HepG2 (cell line): ENCODE data around the gene GAGE10. TPM values are rescaled to one million over a fixed set of nuclear protein-coding genes. Genes with fewer than 3 reads are reported as not detected.

Experiments
- ATAC-seq: fragments of 200-7000 bp; cut with Tn5 transposase; 3 replicates; pipeline ENCODE4 v1.9.1; 2020; ENCODE audit warnings: mild to moderate bottlenecking, moderate library complexity
- BruUV-seq: library from RNA; stranded (reverse); fragments of 400-500 nt; replicated peaks from 2 replicates; lab custom pipeline; 2021; lab: Mats Ljungman, UMichigan
- CTCF ChIA-PET: fragments of 300-600 bp; formaldehyde crosslinking; extraction: SDS; loops from one replicate; lab custom pipeline; 2021; ENCODE audit warnings: low total read pairs, inconsistent platforms, low intra/inter-chr PET ratio; lab: Yijun Ruan, JAX
- POLR2A ChIA-PET: fragments of 350-600 bp; sonication (Branson Sonifier 250); formaldehyde crosslinking; loops from one replicate; lab custom pipeline; 2020; ENCODE audit warnings: antibody characterized with exemption, inconsistent platforms; lab: Yijun Ruan, JAX
- DNase-seq: peaks from one replicate; pipeline ENCODE4 v3.0.0-alpha.2; 2015; ENCODE audit warnings: low spot score
- FAIRE-seq: peaks from 3 replicates; lab custom pipeline; 2011; peaks lifted over from hg19 to GRCh38; lab: Jason Lieb, UNC
- H2AFZ ChIP-seq: one replicate; pipeline ENCODE4 v1.6.1; 2011; ENCODE audit warnings: low read length, inconsistent platforms
- H3K27ac ChIP-seq: fragments of 300-600 bp; 3 replicates; pipeline ENCODE4 v1.8.0; 2011; ENCODE audit warnings: mixed run types, mild to moderate bottlenecking, mixed read lengths, low read length, inconsistent platforms; ENCODE audit not compliant: insufficient read depth; ENCODE audit errors: extremely low read length
- H3K27me3 ChIP-seq, 2 experiments: fragments of 200-600 bp in 1 of 2; 2 replicates in 1 of 2; 3 replicates in 1 of 2; pipeline versions ENCODE4 v1.6.0 to v1.8.0; 2011; ENCODE audit warnings: low read length in 2 of 2, mild to moderate bottlenecking in 2 of 2, moderate library complexity in 2 of 2, inconsistent platforms in 1 of 2; ENCODE audit not compliant: insufficient read depth in 2 of 2, control insufficient read depth in 1 of 2
- H3K36me3 ChIP-seq, 2 experiments: fragments of 200-600 bp in 1 of 2; replicated peaks in 1 of 2; 2 replicates in 1 of 2; 3 replicates in 1 of 2; pipeline versions ENCODE4 v1.5.1 to v1.8.0; 2011; ENCODE audit warnings: low read length in 2 of 2, inconsistent platforms in 1 of 2; ENCODE audit not compliant: insufficient read depth in 2 of 2, control insufficient read depth in 1 of 2
- H3K4me1 ChIP-seq: 2 replicates; pipeline ENCODE4 v1.5.1; 2012; ENCODE audit warnings: low read length, inconsistent platforms; ENCODE audit not compliant: insufficient read depth
- H3K4me2 ChIP-seq: 2 replicates; pipeline ENCODE4 v1.6.0; 2011; ENCODE audit warnings: low read depth, low read length, inconsistent platforms
- H3K4me3 ChIP-seq, 3 experiments: fragments of 200-600 bp in 1 of 3; sonication (generic), shearing (Covaris generic) in 1 of 3; replicated peaks in 1 of 3; 2 replicates each; pipeline ENCODE4 v1.5.1; 2011 to 2016; ENCODE audit warnings: low read length in 3 of 3, inconsistent platforms in 2 of 3, low read depth in 2 of 3, mild to moderate bottlenecking in 2 of 3, control low read depth in 1 of 3, mixed read lengths in 1 of 3; ENCODE audit not compliant: insufficient read depth in 1 of 3
- H3K79me2 ChIP-seq: one replicate; pipeline ENCODE4 v1.6.1; 2011; ENCODE audit warnings: low read length, inconsistent platforms; ENCODE audit not compliant: insufficient read depth
- H3K9ac ChIP-seq: 2 replicates; pipeline ENCODE4 v1.6.0; 2011; ENCODE audit warnings: mild to moderate bottlenecking, low read depth, low read length, inconsistent platforms; ENCODE audit not compliant: insufficient read depth
- H3K9me3 ChIP-seq: 2 replicates; pipeline ENCODE4 v1.5.1; 2012; ENCODE audit warnings: mild to moderate bottlenecking, low read length
- H4K20me1 ChIP-seq: 2 replicates; pipeline ENCODE4 v1.6.0; 2011; ENCODE audit warnings: inconsistent platforms, mild to moderate bottlenecking, low read length, moderate library complexity; ENCODE audit not compliant: insufficient read depth
- FOXC1 ChIP-seq: sonication (generic); formaldehyde crosslinking; IDR thresholded peaks from 2 replicates; pipeline ENCODE4 v1.8.0; 2022; ENCODE audit warnings: mild to moderate bottlenecking, missing genetic modification reagents, borderline replicate concordance
- KLF13 ChIP-seq: sonication (generic); formaldehyde crosslinking; IDR thresholded peaks from 2 replicates; pipeline ENCODE4 v1.4.0; 2020; ENCODE audit warnings: mild to moderate bottlenecking, missing genetic modification reagents
- LBX2 ChIP-seq: sonication (generic); formaldehyde crosslinking; IDR thresholded peaks from 2 replicates; pipeline ENCODE4 v1.5.0; 2020; ENCODE audit warnings: missing genetic modification reagents, mild to moderate bottlenecking, borderline replicate concordance
- NKX3-1 ChIP-seq: sonication (generic); formaldehyde crosslinking; IDR thresholded peaks from 2 replicates; pipeline ENCODE4 v1.5.0; 2020; ENCODE audit warnings: missing genetic modification reagents
- SIN3B ChIP-seq: fragments of 150-350 bp; IDR thresholded peaks from 2 replicates; pipeline ENCODE4 v1.6.1; 2014; ENCODE audit warnings: low read length
- ZNF326 ChIP-seq: sonication (generic); formaldehyde crosslinking; IDR thresholded peaks from 2 replicates; pipeline ENCODE4 v1.4.0; 2020; ENCODE audit warnings: missing genetic modification reagents, borderline replicate concordance
- ZNF513 ChIP-seq: sonication (generic); formaldehyde crosslinking; conservative IDR thresholded peaks from 2 replicates; pipeline ENCODE4 v1.5.0; 2020; ENCODE audit warnings: missing genetic modification reagents
- ZNF549 ChIP-seq: sonication (generic); formaldehyde crosslinking; IDR thresholded peaks from 2 replicates; pipeline ENCODE4 v1.5.0; 2020; ENCODE audit warnings: missing genetic modification reagents
- ZNF569 ChIP-seq: sonication (generic); formaldehyde crosslinking; IDR thresholded peaks from 2 replicates; pipeline ENCODE4 v1.5.0; 2020; ENCODE audit warnings: mild to moderate bottlenecking, missing genetic modification reagents, moderate library complexity, borderline replicate concordance
- WGBS: methylation state at CpG from one replicate; pipeline ENCODE4 v1.1.6; 2017; ENCODE audit warnings: low lambda C conversion rate; 5-methylcytosine and 5-hydroxymethylcytosine counted together
- in situ Hi-C: cut with HindIII; loops from 2 replicates; pipeline ENCODE4 v1.10.0; 2017; ENCODE audit warnings: low pct_unique_long_range_greater_than_20kb; ENCODE audit not compliant: extremely low pct_ligation_motif_present
- intact Hi-C: fragments of 100-400 bp; cut with micrococcal nuclease; formaldehyde crosslinking; loops from one replicate; pipeline ENCODE4 v1.10.0; 2022; ENCODE audit not compliant: unreplicated experiment
- polyA plus RNA-seq, 8 experiments: library from polyadenylated mRNA; depleted of rRNA in 3 of 8; stranded (reverse) in 7 of 8; unstranded in 1 of 8; fragments of >200 nt; fragmentation: Illumina TruSeq in 4 of 8; extraction: Trizol in 4 of 8; gene quantifications; 2 replicates each; pipeline versions ENCODE4 v1.2.1 to v1.2.3, GENCODE V29; 2011 to 2016; ENCODE audit warnings: low read depth in 4 of 8, missing spikeins in 1 of 8, mixed read lengths in 1 of 8; ENCODE audit not compliant: insufficient read depth in 1 of 8
- total RNA-seq, 5 experiments: library from RNA; depleted of rRNA; stranded (reverse); fragments of >200 nt; fragmentation: Illumina TruSeq; extraction: Trizol; gene quantifications; 2 replicates each; pipeline ENCODE4 v1.2.3, GENCODE V29; 2016; ENCODE audit warnings: low read depth in 1 of 5
- TF ChIP-seq, protein P1 (sequence below): sonication (generic); formaldehyde crosslinking; IDR thresholded peaks from 2 replicates; pipeline ENCODE4 v1.4.0; 2020; ENCODE audit warnings: missing genetic modification reagents, mild to moderate bottlenecking, borderline replicate concordance

Gene GAGE10
- total and polyA plus RNA-seq, 2 of the 13 experiments (the other 11 are each of a cell fraction or from before 2014, with no cell fraction given): not detected

GRCh38 chrX:49286136-49286535 is 17.3 kb upstream of the GAGE10 start:
- no peak for FAIRE-seq
- BruUV-seq: no TSS peak
- Histone ChIP-seq H3K4me2 (no peak overlapping the region), H3K9me3 (no peaks in the 10 kb centered on the region), H3K4me1 (no peaks in the 10 kb centered on the region), H4K20me1 (no peaks in the 10 kb centered on the region), H3K36me3 (no peaks in the 10 kb centered on the region), H2AFZ (no peak overlapping the region), H3K27me3 (no peaks in the 10 kb centered on the region; a peak in 1 of 5 replicates), H3K4me3 (no peak overlapping the region), H3K27ac (no peak overlapping the region), H3K79me2 (no peaks in the 10 kb centered on the region), H3K9ac (no peak overlapping the region)
- no peak for ATAC-seq
- no CpG with 5 or more reads among the region's 18 CpGs for WGBS
- no peak for DNase-seq
- CTCF ChIA-PET: no interaction called here
- in situ Hi-C loops (no loop called here), intact Hi-C loops (no loop called here)
- TF ChIP-seq ZNF513 (CRISPR knock-in tag): no peak
- TF ChIP-seq ZNF549: no peak
- TF ChIP-seq ZNF326 (CRISPR knock-in tag): no peak
- TF ChIP-seq, protein P1, sequence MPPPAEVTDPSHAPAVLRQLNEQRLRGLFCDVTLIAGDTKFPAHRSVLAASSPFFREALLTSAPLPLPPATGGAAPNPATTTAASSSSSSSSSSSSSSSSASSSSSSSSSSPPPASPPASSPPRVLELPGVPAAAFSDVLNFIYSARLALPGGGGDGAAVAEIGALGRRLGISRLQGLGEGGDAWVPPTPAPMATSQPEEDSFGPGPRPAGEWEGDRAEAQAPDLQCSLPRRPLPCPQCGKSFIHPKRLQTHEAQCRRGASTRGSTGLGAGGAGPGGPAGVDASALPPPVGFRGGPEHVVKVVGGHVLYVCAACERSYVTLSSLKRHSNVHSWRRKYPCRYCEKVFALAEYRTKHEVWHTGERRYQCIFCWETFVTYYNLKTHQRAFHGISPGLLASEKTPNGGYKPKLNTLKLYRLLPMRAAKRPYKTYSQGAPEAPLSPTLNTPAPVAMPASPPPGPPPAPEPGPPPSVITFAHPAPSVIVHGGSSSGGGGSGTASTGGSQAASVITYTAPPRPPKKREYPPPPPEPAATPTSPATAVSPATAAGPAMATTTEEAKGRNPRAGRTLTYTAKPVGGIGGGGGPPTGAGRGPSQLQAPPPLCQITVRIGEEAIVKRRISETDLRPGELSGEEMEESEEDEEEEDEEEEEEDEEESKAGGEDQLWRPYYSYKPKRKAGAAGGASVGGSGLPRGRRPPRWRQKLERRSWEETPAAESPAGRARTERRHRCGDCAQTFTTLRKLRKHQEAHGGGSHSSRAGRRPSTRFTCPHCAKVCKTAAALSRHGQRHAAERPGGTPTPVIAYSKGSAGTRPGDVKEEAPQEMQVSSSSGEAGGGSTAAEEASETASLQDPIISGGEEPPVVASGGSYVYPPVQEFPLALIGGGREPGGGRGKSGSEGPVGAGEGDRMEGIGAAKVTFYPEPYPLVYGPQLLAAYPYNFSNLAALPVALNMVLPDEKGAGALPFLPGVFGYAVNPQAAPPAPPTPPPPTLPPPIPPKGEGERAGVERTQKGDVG (CRISPR knock-in tag): no peak
- TF ChIP-seq NKX3-1: no peak
- no peak for TF ChIP-seq ZNF569 (CRISPR knock-in tag)
- TF ChIP-seq KLF13 (CRISPR knock-in tag): no peak
- TF ChIP-seq FOXC1 (CRISPR knock-in tag): no peak
- no peak for TF ChIP-seq SIN3B
- no peak for TF ChIP-seq LBX2 (CRISPR knock-in tag)
- POLR2A ChIA-PET: no interaction called here
